ENCODE measurements around the gene PLA2G6. TPM values are rescaled to one million over a fixed set of nuclear protein-coding genes. Genes with fewer than 3 reads are reported as not detected.

The PLA2G6 gene
- total and polyA plus RNA-seq, 4 donors: 22.9 to 32.8 (median 29.6) TPM

- Histone ChIP-seq H3K4me3 (ENCODE audit: low read depth, low read length) (no peak overlapping the region), H3K9me3 (ENCODE audit: control insufficient read depth, insufficient read depth, low read length) (no peaks in the 10 kb centered on the region), H3K27me3 (ENCODE audit: control insufficient read depth, insufficient read depth, low read length) (no peaks in the 10 kb centered on the region), H3K36me3 (ENCODE audit: control insufficient read depth, insufficient read depth, low read length) (no peaks in the 10 kb centered on the region), H3K27ac (ENCODE audit: low read depth, low read length) (no peak overlapping the region), H3K4me1 (ENCODE audit: control insufficient read depth, insufficient read depth, low read length) (peaks cover 15% of the 10 kb centered on the region)
- WGBS (ENCODE audit: insufficient coverage): 86% methylated on average over 3 of the region's 3 CpGs
- DNase-seq (ENCODE audit: low read depth in 4 of 6, low spot score in 6 of 6): no peak
These were observed 10.8 kb upstream of the PLA2G6 start for GRCh38 chr22:38192475-38192863.

- H3K36me3 ChIP-seq (ENCODE audit: control insufficient read depth, insufficient read depth, low read length): no peaks in the 10 kb centered on the region
- H3K4me3 ChIP-seq (ENCODE audit: low read depth, low read length): no peak overlapping the region
- 68% methylated on average over 10 of the region's 10 CpGs for WGBS (ENCODE audit: insufficient coverage)
- H3K9me3 ChIP-seq (ENCODE audit: control insufficient read depth, insufficient read depth, low read length): no peaks in the 10 kb centered on the region
- H3K27ac ChIP-seq (ENCODE audit: low read depth, low read length): no peak overlapping the region
- no peak for DNase-seq (ENCODE audit: low read depth in 4 of 6, low spot score in 6 of 6)
- no peaks in the 10 kb centered on the region for H3K27me3 ChIP-seq (ENCODE audit: control insufficient read depth, insufficient read depth, low read length)
- peaks cover 15% of the 10 kb centered on the region for H3K4me1 ChIP-seq (ENCODE audit: control insufficient read depth, insufficient read depth, low read length)
These were observed 10.3 kb upstream of the PLA2G6 start for GRCh38 chr22:38191731-38192474.

- H3K27me3 ChIP-seq (ENCODE audit: control insufficient read depth, insufficient read depth, low read length): no peaks in the 10 kb centered on the region
- peaks cover 15% of the 10 kb centered on the region for H3K4me1 ChIP-seq (ENCODE audit: control insufficient read depth, insufficient read depth, low read length)
- H3K36me3 ChIP-seq (ENCODE audit: control insufficient read depth, insufficient read depth, low read length): no peaks in the 10 kb centered on the region
- 70% methylated on average over 11 of the region's 14 CpGs for WGBS (ENCODE audit: insufficient coverage)
- H3K4me3 ChIP-seq (ENCODE audit: low read depth, low read length): no peak overlapping the region
- DNase-seq (ENCODE audit: low read depth in 4 of 6, low spot score in 6 of 6): peak in 1 of 6 donors; percentile 41
- H3K9me3 ChIP-seq (ENCODE audit: control insufficient read depth, insufficient read depth, low read length): no peaks in the 10 kb centered on the region
- no peak overlapping the region for H3K27ac ChIP-seq (ENCODE audit: low read depth, low read length)
These were observed 9.4 kb upstream of the PLA2G6 start for GRCh38 chr22:38191055-38191454.

- WGBS (ENCODE audit: insufficient coverage): 56% methylated on average over 3 of the region's 6 CpGs
- DNase-seq (ENCODE audit: low read depth in 4 of 6, low spot score in 6 of 6): peak in 1 of 6 donors; percentile 29
- H3K4me1 ChIP-seq (ENCODE audit: control insufficient read depth, insufficient read depth, low read length): peaks cover 15% of the 10 kb centered on the region
- no peaks in the 10 kb centered on the region for H3K36me3 ChIP-seq (ENCODE audit: control insufficient read depth, insufficient read depth, low read length)
- H3K4me3 ChIP-seq (ENCODE audit: low read depth, low read length): no peak overlapping the region
- H3K27me3 ChIP-seq (ENCODE audit: control insufficient read depth, insufficient read depth, low read length): no peaks in the 10 kb centered on the region
- no peaks in the 10 kb centered on the region for H3K9me3 ChIP-seq (ENCODE audit: control insufficient read depth, insufficient read depth, low read length)
- H3K27ac ChIP-seq (ENCODE audit: low read depth, low read length): no peak overlapping the region
These were observed 9.0 kb upstream of the PLA2G6 start for GRCh38 chr22:38190581-38190980.

DNA sequence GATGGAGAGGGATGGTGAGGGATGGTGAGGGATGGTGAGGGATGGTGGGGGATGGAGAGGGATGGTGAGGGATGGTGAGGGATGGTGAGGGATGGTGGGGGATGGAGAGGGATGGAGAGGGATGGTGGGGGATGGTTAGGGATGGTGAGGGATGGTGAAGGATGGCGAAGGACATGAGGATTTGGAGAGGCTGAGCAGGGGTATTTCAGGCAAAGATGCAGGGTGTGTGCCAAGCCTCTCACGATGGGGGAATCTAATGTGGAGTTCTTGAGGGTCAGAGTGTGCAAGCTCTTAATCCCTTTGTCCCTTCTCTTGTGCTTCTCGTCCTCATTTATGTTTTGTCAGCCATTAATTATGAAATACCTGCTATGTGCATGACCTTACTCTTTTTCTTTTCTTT is 7.5 kb upstream of the PLA2G6 start:
- Histone ChIP-seq H3K4me3 (ENCODE audit: low read depth, low read length) (no peak overlapping the region), H3K9me3 (ENCODE audit: control insufficient read depth, insufficient read depth, low read length) (no peaks in the 10 kb centered on the region), H3K27me3 (ENCODE audit: control insufficient read depth, insufficient read depth, low read length) (no peaks in the 10 kb centered on the region), H3K36me3 (ENCODE audit: control insufficient read depth, insufficient read depth, low read length) (no peaks in the 10 kb centered on the region), H3K4me1 (ENCODE audit: control insufficient read depth, insufficient read depth, low read length) (peaks cover 8% of the 10 kb centered on the region), H3K27ac (ENCODE audit: low read depth, low read length) (no peak overlapping the region)
- no peak for DNase-seq (ENCODE audit: low read depth in 4 of 6, low spot score in 6 of 6)
- 89% methylated on average over 2 of the region's 3 CpGs for WGBS (ENCODE audit: insufficient coverage)

GRCh38 chr22:38187413-38188212 is 6.0 kb upstream of the PLA2G6 start:
- no peaks in the 10 kb centered on the region for H3K9me3 ChIP-seq (ENCODE audit: control insufficient read depth, insufficient read depth, low read length)
- peaks cover 6% of the 10 kb centered on the region for H3K4me1 ChIP-seq (ENCODE audit: control insufficient read depth, insufficient read depth, low read length)
- DNase-seq (ENCODE audit: low read depth in 4 of 6, low spot score in 6 of 6): peak in 1 of 6 donors; percentile 57
- H3K27ac ChIP-seq (ENCODE audit: low read depth, low read length): no peak overlapping the region
- no peak overlapping the region for H3K4me3 ChIP-seq (ENCODE audit: low read depth, low read length)
- 57% methylated on average over 3 of the region's 10 CpGs for WGBS (ENCODE audit: insufficient coverage)
- no peaks in the 10 kb centered on the region for H3K36me3 ChIP-seq (ENCODE audit: control insufficient read depth, insufficient read depth, low read length)
- no peaks in the 10 kb centered on the region for H3K27me3 ChIP-seq (ENCODE audit: control insufficient read depth, insufficient read depth, low read length)

- peaks cover 10% of the 10 kb centered on the region for H3K4me1 ChIP-seq (ENCODE audit: control insufficient read depth, insufficient read depth, low read length)
- H3K36me3 ChIP-seq (ENCODE audit: control insufficient read depth, insufficient read depth, low read length): no peaks in the 10 kb centered on the region
- H3K27ac ChIP-seq (ENCODE audit: low read depth, low read length): no peak overlapping the region
- H3K9me3 ChIP-seq (ENCODE audit: control insufficient read depth, insufficient read depth, low read length): no peaks in the 10 kb centered on the region
- no peak overlapping the region for H3K4me3 ChIP-seq (ENCODE audit: low read depth, low read length)
- no peaks in the 10 kb centered on the region for H3K27me3 ChIP-seq (ENCODE audit: control insufficient read depth, insufficient read depth, low read length)
- DNase-seq (ENCODE audit: low read depth in 4 of 6, low spot score in 6 of 6): no peak
- 57% methylated on average over 5 of the region's 5 CpGs for WGBS (ENCODE audit: insufficient coverage)
These were observed 4.8 kb upstream of the PLA2G6 start for GRCh38 chr22:38186429-38186828.

DNA sequence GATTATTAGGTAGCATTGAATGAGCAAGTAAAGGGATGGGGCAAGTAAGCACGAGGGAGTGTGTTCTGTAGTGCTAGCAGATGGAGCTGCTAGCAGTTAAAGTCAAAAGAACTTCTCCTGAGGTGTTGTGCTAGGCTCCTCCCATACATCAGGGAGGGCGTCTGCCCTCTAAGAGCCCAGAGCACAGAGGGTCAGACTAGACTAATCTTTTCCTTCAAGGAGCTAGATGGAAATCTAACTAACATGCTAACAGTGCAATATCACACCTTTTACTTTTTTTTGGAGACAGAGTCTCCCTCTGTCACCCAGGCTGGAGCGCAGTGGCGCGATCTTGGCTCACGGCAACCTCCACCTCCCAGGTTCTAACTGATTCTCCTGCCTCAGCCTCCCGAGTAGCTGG is 3.2 kb upstream of the PLA2G6 start:
- no peak overlapping the region for H3K4me3 ChIP-seq (ENCODE audit: low read depth, low read length)
- no peak overlapping the region for H3K27ac ChIP-seq (ENCODE audit: low read depth, low read length)
- no peaks in the 10 kb centered on the region for H3K27me3 ChIP-seq (ENCODE audit: control insufficient read depth, insufficient read depth, low read length)
- peaks cover 14% of the 10 kb centered on the region for H3K4me1 ChIP-seq (ENCODE audit: control insufficient read depth, insufficient read depth, low read length)
- no peak for DNase-seq (ENCODE audit: low read depth in 4 of 6, low spot score in 6 of 6)
- WGBS (ENCODE audit: insufficient coverage): 81% methylated on average over 6 of the region's 7 CpGs
- no peaks in the 10 kb centered on the region for H3K9me3 ChIP-seq (ENCODE audit: control insufficient read depth, insufficient read depth, low read length)
- no peaks in the 10 kb centered on the region for H3K36me3 ChIP-seq (ENCODE audit: control insufficient read depth, insufficient read depth, low read length)

GRCh38 chr22:38180841-38181452 is 683 bp downstream of the PLA2G6 start:
- no peak for DNase-seq (ENCODE audit: low read depth in 4 of 6, low spot score in 6 of 6)
- WGBS (ENCODE audit: insufficient coverage): 19% methylated on average over 9 of the region's 14 CpGs
- H3K27ac ChIP-seq (ENCODE audit: low read depth, low read length): peak overlapping the region; percentile 77

More at GRCh38 chr22:38180841-38181452, 683 bp downstream of the PLA2G6 start:
- Histone ChIP-seq H3K9me3 (ENCODE audit: control insufficient read depth, insufficient read depth, low read length) (no peaks in the 10 kb centered on the region), H3K4me3 (ENCODE audit: low read depth, low read length) (peak overlapping the region; percentile 74), H3K4me1 (ENCODE audit: control insufficient read depth, insufficient read depth, low read length) (peaks cover 28% of the 10 kb centered on the region), H3K27me3 (ENCODE audit: control insufficient read depth, insufficient read depth, low read length) (no peaks in the 10 kb centered on the region), H3K36me3 (ENCODE audit: control insufficient read depth, insufficient read depth, low read length) (peaks cover 4% of the 10 kb centered on the region)

Measured in spinal cord (tissue), 10 donors.